Measurements from ENCODE around the gene ATP11A.

The ATP11A gene

DNA sequence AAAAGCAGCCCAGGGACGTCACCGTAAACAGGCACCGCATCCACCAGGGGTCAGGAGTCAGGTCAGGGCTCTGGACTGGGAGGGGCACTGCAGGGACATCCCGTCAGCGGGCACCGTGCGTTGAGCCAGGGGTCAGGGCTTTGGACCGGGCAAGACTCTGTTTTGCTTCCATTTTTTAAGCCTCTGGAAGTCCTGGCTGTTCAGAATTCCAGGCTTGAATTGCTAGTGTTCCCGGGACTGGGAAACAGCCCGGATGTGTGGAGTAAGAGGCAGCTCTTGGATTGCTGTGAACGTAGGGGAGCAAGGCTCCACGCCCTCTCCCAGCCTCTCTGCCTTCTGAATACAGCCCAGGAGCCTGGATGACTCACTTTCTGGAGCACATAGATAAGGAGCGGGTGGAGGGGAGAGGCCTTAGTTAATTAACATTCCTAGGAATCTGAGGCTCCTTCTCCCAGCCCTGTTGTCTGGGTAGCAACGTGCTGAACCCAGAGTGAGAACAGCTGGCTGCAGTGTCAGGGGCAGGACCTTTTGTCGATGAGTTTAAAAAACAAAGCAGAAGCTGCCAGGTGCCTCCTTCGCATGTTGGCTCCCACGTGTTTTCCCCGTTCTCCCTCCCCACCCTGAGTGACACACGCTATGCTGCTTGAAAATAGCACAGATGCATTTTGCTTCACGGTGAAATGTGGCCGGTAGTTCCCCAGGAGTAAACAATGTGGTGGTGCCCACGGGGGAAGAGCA, 21.9 kb downstream of the ATP11A start:
- FAIRE-seq = peak; percentile 37

DNA sequence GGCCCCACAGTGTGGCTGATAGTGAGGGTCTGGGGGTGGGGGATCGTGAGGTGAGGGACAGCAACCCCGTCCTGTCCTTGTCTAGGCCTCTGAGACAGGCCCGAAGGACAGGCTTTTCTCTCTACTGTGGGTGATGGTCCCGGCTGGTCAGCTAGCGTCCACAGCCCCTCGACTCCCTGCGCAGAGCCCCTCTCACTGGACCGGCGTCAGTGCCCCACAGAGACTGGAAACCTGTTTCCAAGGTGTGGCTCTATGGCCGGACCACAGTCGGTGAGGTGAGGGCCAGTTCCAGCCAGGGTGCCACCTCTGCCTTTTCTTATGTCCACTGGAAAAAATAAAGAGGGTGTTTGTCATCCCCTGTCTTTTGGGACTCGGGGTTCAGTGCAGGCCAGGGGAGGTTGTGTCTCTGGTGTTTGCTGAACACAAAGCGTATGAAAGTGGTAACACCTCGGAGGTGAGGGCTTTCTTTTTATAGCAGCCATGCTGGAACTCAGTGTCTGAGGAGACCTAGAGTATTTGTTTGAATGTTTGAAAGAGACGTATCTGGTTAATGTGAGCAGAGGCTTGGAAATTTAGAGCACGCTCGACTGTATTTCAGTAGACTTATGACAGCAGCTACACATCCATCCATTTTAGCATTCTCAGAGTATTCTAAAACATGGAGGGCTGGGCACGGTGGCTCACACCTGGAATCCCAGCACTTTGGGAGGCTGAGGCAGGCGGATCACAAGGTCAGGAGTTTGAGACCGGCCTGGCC, 22.8 kb downstream of the ATP11A start:
- no peak for FAIRE-seq

- FAIRE-seq = no peak
Observed at GRCh38 chr13:112713517-112714253, 23.8 kb downstream of the ATP11A start.

DNA sequence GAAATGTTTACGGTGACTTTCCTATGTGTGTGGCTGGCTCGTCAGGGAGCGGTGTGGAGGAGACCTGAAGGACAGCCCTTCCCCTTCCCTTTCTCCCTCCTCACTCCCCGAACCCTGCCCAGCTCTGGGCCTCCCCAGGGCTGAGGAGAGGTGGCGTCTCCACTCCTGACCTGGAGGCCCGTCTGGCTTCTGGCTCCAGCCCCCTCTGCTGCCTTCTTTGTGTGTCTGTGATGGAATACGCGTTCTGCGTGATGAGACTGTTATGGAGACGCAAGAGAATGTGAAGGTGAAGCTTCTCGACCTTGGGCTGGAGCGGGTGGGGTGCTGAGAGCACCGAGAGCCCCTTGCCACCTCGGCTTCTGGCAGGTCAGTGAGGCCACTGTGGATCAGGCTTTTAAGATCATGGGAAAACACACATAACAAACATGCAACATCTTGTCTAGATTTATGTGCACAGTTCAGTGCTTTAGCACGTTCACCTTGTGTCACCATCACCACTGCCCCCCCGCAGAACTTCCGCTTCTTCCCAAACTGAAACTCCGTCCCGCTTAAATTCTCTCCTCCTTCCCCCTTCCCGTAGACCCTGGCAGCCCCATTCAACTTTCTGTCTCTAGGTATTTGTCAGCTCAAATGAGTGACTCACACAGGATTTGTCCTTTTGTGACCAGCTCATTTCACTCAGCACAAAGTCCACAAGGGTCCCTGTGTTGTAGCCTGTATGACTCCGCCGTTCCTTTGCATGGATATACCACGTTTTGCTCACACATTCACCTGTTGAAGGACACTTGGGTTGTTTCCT, 24.7 kb downstream of the ATP11A start:
- FAIRE-seq = no peak

DNA sequence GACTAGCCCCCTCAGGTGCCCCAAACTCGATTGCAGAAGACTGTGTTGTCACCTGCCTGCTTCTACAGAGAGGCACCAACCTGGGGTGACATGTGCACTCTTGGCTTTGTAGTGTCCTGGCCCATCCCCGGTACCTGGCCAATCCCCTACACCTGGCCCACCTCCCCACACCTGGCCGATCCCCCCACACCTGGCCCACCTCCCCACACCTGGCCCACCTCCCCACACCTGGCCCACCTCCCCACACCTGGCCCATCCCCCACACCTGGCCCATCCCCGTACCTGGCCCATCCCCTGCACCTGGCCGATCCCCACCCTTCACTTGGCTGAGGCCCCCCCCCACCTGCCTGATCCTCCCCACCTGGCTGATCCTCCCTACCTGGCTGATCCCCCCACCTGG, 25.4 kb downstream of the ATP11A start:
- FAIRE-seq = no peak

- FAIRE-seq = no peak
Observed at GRCh38 chr13:112715715-112716460, 26.1 kb downstream of the ATP11A start.

- no peak for FAIRE-seq
Observed at GRCh38 chr13:112716461-112716820, 26.6 kb downstream of the ATP11A start.

DNA sequence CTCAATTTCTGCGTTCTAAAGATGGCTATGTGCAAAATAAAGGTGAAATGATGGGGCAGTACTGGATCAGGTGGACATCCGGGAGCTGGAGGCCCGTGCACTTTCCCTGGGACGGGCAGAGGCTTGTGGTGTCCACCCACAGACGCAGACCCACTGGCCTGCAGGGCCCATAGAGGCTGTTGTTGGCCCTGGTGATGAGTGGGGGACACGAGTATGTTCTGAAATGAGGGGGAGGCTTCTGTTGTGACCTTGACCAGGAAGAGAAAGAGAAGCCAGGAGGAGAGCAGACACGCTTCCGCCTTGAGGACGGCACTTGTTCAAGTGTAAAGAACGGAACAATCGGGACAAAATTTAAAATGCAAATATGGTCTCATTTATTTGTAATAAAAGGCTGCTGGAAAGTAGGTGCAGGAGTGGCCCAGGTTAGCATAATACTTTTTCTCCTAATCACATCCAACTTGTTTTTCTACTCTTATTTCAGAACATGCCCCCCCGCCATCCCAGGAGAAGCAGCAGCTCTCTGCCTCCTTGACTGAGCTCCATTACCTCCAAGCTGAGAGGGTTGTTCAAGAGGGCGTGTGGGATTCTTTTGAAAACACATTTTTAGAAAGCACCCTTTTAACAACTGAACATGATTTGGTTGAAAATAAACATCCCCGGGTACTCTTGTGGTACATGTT, 27.1 kb downstream of the ATP11A start:
- no peak for FAIRE-seq

DNA sequence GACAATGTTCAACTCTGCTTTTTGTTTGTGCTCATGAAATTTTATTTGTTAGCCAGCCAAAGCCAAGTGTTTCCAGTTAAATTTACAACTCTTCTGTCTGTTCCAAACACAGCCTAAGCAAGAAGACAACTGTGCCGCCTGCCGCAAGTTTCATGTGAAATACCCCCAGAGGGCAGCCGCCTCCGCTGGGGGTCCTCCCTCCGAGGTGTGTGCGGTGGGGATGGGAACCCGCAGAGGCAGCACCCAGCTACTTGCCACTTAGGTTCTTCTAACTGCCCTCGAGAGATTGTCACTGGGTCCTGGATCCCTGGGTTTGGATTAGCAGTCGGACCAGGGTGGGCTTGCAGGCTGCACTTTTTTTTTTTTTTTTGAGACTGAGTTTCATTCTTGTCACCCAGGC, 28.5 kb downstream of the ATP11A start:
- FAIRE-seq = no peak

- FAIRE-seq = no peak
Observed at GRCh38 chr13:112719016-112719415, 29.2 kb downstream of the ATP11A start.

DNA sequence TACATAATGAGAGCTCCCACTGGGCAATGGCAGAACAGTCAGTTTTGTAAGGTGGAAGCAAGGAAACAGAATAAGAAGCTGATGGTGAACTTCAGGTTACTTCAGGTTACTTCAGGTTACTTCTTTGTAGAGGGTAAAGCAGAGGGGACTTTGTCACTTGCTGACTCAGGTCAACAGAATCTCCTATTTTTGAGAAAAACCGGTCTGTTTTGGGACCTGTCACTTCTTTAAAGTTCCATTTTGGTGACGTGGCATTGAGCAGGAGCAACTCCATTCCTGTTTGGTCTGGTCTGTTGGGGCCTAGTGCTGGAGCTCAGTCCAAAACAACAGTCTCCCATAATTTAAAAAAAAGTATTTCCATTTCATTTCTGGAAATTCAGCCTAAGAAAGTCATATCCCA, 29.7 kb downstream of the ATP11A start:
- no peak for FAIRE-seq

- FAIRE-seq = no peak
Observed at GRCh38 chr13:112720251-112720650, 30.4 kb downstream of the ATP11A start.

GRCh38 chr13:112720814-112721197, 31.0 kb downstream of the ATP11A start:
- FAIRE-seq = no peak

DNA sequence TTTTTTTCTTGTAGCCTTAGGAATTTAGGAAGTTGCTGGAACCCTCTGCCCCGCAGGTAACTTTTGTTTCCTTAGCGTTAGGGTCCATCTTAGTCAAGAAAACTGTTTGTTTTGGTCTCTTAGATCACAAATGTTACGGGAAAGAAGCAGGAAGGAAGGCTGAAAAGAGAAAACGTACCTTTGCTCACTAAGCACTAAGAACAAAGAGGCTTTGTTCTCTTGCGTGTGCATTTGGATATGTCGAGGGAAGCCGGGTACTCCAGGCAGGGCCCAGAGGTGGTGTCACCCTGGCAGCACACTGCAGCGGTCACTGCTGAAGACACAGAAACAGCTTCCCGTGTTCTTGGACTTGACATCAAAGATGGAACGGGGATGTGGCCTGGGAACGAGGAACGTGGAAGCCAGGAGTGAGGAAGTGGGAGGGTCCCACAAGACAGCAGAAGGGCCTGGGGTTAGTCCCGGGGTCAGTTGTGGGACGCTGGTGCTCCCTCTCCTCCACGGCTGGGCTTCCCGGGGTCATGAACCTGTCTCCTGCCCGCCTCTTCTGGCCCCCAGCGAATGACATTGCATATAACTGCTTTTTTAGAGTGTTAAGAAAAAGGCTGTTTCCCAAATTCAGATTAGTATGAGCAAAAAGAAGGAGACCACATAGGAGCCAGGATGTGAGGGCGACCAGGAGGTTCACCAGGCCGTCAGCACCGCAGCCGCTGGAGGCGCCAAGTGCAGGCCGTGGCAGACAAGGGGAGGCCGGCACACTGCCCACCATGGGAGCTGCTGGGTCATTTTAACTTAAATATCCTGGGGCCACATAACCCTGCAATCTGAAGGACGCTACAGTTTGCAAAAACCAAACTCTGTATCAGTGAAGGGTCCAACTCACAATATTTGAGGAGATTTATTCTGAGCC, 31.6 kb downstream of the ATP11A start:
- FAIRE-seq = no peak

- peak; percentile 66 for FAIRE-seq
Observed at GRCh38 chr13:112722433-112723263, 32.8 kb downstream of the ATP11A start.

GRCh38 chr13:112723771-112724170, 33.9 kb downstream of the ATP11A start:
- FAIRE-seq = no peak

GRCh38 chr13:112724788-112725345, 35.0 kb downstream of the ATP11A start:
- FAIRE-seq = no peak

- FAIRE-seq = no peak
Observed at GRCh38 chr13:112725346-112726015, 35.6 kb downstream of the ATP11A start.
